ENCODE data around the gene ZC2HC1C.
A peak's percentile ranks its signal among the peaks of the same experiment; 100 is the strongest.

ZC2HC1C gene

GRCh38 chr14:75107186-75107585 is 37.7 kb downstream of the ZC2HC1C start:
- Histone ChIP-seq H3K27me3 (ENCODE audit: insufficient read depth, low read length, poor library complexity, severe bottlenecking) (no peaks in the 10 kb centered on the region), H3K4me3 (ENCODE audit: low read length, poor library complexity, severe bottlenecking) (no peak overlapping the region), H2AFZ (ENCODE audit: low read length) (no peak overlapping the region), H3K9me2 (replicated peaks; ENCODE audit: low read depth, low read length) (no peaks in the 10 kb centered on the region), H3K4me1 (ENCODE audit: insufficient read depth, low read length, poor library complexity, severe bottlenecking) (no peaks in the 10 kb centered on the region), H3K9ac (ENCODE audit: low read depth, low read length, poor library complexity, severe bottlenecking) (no peak overlapping the region), H3K79me2 (ENCODE audit: insufficient read depth, low read length) (no peaks in the 10 kb centered on the region), H3K4me2 (ENCODE audit: low read depth, low read length, poor library complexity, severe bottlenecking) (no peak overlapping the region), H3F3A (ENCODE audit: low read depth) (no peaks in the 10 kb centered on the region), H3K36me3 (ENCODE audit: insufficient read depth, low read length) (peaks cover 40% of the 10 kb centered on the region; the same call in 1 of the 2 replicates), H3K9me3 (ENCODE audit: insufficient read depth, low read depth, low read length) (no peaks in the 10 kb centered on the region), H4K20me1 (ENCODE audit: insufficient read depth, low read length, poor library complexity, severe bottlenecking) (no peaks in the 10 kb centered on the region)
- TF ChIP-seq EZH2phosphoT487 (IDR thresholded peaks at IDR 0.05; ENCODE audit: borderline replicate concordance) (no peak), CTCF (conservative IDR thresholded peaks at IDR 0.05; ENCODE audit: low read length) (no peak)

- Histone ChIP-seq H3K9me3 (ENCODE audit: insufficient read depth, low read depth, low read length) (no peaks in the 10 kb centered on the region), H3F3A (ENCODE audit: low read depth) (no peaks in the 10 kb centered on the region), H3K79me2 (ENCODE audit: insufficient read depth, low read length) (no peaks in the 10 kb centered on the region), H3K9ac (ENCODE audit: low read depth, low read length, poor library complexity, severe bottlenecking) (no peak overlapping the region), H3K4me1 (ENCODE audit: insufficient read depth, low read length, poor library complexity, severe bottlenecking) (peaks cover 11% of the 10 kb centered on the region), H3K4me3 (ENCODE audit: low read length, poor library complexity, severe bottlenecking) (no peak overlapping the region), H2AFZ (ENCODE audit: low read length) (no peak overlapping the region), H3K36me3 (ENCODE audit: insufficient read depth, low read length) (peaks cover 51% of the 10 kb centered on the region), H3K9me2 (replicated peaks; ENCODE audit: low read depth, low read length) (no peaks in the 10 kb centered on the region), H4K20me1 (ENCODE audit: insufficient read depth, low read length, poor library complexity, severe bottlenecking) (no peaks in the 10 kb centered on the region), H3K4me2 (ENCODE audit: low read depth, low read length, poor library complexity, severe bottlenecking) (no peak overlapping the region), H3K27me3 (ENCODE audit: insufficient read depth, low read length, poor library complexity, severe bottlenecking) (no peaks in the 10 kb centered on the region)
- TF ChIP-seq EZH2phosphoT487 (IDR thresholded peaks at IDR 0.05; ENCODE audit: borderline replicate concordance) (no peak), CTCF (conservative IDR thresholded peaks at IDR 0.05; ENCODE audit: low read length) (no peak)
Measured at GRCh38 chr14:75109877-75110276, 40.4 kb downstream of the ZC2HC1C start.

GRCh38 chr14:75113932-75114539 is 44.6 kb downstream of the ZC2HC1C start:
- Histone ChIP-seq H3K4me3 (ENCODE audit: low read length, poor library complexity, severe bottlenecking) (no peak overlapping the region), H3K79me2 (ENCODE audit: insufficient read depth, low read length) (no peaks in the 10 kb centered on the region)

More at GRCh38 chr14:75113932-75114539, 44.6 kb downstream of the ZC2HC1C start:
- Histone ChIP-seq H3K36me3 (ENCODE audit: insufficient read depth, low read length) (peaks cover 47% of the 10 kb centered on the region), H3K4me1 (ENCODE audit: insufficient read depth, low read length, poor library complexity, severe bottlenecking) (peaks cover 11% of the 10 kb centered on the region), H3F3A (ENCODE audit: low read depth) (no peaks in the 10 kb centered on the region), H3K9me3 (ENCODE audit: insufficient read depth, low read depth, low read length) (no peaks in the 10 kb centered on the region), H2AFZ (ENCODE audit: low read length) (no peak overlapping the region), H4K20me1 (ENCODE audit: insufficient read depth, low read length, poor library complexity, severe bottlenecking) (no peaks in the 10 kb centered on the region), H3K4me2 (ENCODE audit: low read depth, low read length, poor library complexity, severe bottlenecking) (peak overlapping the region; percentile 24), H3K9me2 (replicated peaks; ENCODE audit: low read depth, low read length) (no peaks in the 10 kb centered on the region), H3K9ac (ENCODE audit: low read depth, low read length, poor library complexity, severe bottlenecking) (no peak overlapping the region), H3K27me3 (ENCODE audit: insufficient read depth, low read length, poor library complexity, severe bottlenecking) (no peaks in the 10 kb centered on the region)
- no peak for TF ChIP-seq EZH2phosphoT487 (IDR thresholded peaks at IDR 0.05; ENCODE audit: borderline replicate concordance)
- TF ChIP-seq CTCF (conservative IDR thresholded peaks at IDR 0.05; ENCODE audit: low read length), result no peak

Measured in Loucy (cell line).